DOHH2 (cell line): ENCODE data around the gene COX14.

Source experiments
- CTCF ChIP-seq: fragments of 200-600 bp; sonication (generic); IDR thresholded peaks from one replicate; pipeline ENCODE4 v1.5.1; 2014; ENCODE audit warnings: antibody characterized with exemption, mild to moderate bottlenecking, low read depth, low read length; ENCODE audit not compliant: poor library complexity, severe bottlenecking
- EZH2phosphoT487 ChIP-seq: fragments of 200-600 bp; sonication (generic); IDR thresholded peaks from 2 replicates; pipeline ENCODE4 v1.6.1; 2017; ENCODE audit warnings: borderline replicate concordance, mild to moderate bottlenecking, antibody characterized with exemption, low read length, moderate library complexity, mixed read lengths

- TF ChIP-seq CTCF = no peak
- no peak for TF ChIP-seq EZH2phosphoT487
These were observed 21.6 kb upstream of the COX14 start for GRCh38 chr12:50090391-50090790.
